ENCODE results near the gene UCP2.

- no peak for TF ChIP-seq CTCF (IDR thresholded peaks at IDR 0.05)
- no peak for TF ChIP-seq EZH2 (IDR thresholded peaks at IDR 0.05)
- no peak for TF ChIP-seq EZH2phosphoT487 (IDR thresholded peaks at IDR 0.05)
Measured at GRCh38 chr11:74024261-74025029, 41.8 kb upstream of the UCP2 start.

Measured in neural progenitor cell (in vitro differentiated cells).